GM23248 (cell line): ENCODE measurements around the gene RNF19B.

Experiments
- EZH2 ChIP-seq: fragments of 200-600 bp; sonication (generic); IDR thresholded peaks from 2 replicates; pipeline ENCODE4 v1.6.1; 2018; ENCODE audit warnings: antibody characterized with exemption, mild to moderate bottlenecking; ENCODE audit not compliant: insufficient read depth, poor library complexity, severe bottlenecking
- EZH2phosphoT487 ChIP-seq: fragments of 200-600 bp; sonication (generic); IDR thresholded peaks from 2 replicates; pipeline ENCODE4 v1.6.1; 2018; ENCODE audit warnings: antibody characterized with exemption, moderate library complexity, mild to moderate bottlenecking, low read depth; ENCODE audit not compliant: insufficient read depth

GRCh38 chr1:33012165-33012564 lies 47.6 kb upstream of the RNF19B start:
- TF ChIP-seq EZH2phosphoT487: no peak
- no peak for TF ChIP-seq EZH2
